Stimulated activated CD8-positive, alpha-beta memory T cell treated with anti-CD3 and anti-CD28 coated beads, Interleukin-15, amount 100 ng/mL, for 1 hour (primary cell): ENCODE measurements around the gene SLC17A8.
"Not testable (repeated sequence)": the region's sequence is repeated elsewhere in the genome, so short reads cannot be mapped to it uniquely, and the experiment has no call there.

ENCODE experiments used
- DNase-seq: peaks from one replicate; pipeline ENCODE4 v3.0.0-alpha.2; 2020; ENCODE audit warnings: low read depth

The SLC17A8 gene

GRCh38 chr12:100427078-100427477 is 70.2 kb downstream of the SLC17A8 start:
- no peak for DNase-seq

- not testable (repeated sequence) for DNase-seq
Measured at GRCh38 chr12:100430251-100430650, 73.4 kb downstream of the SLC17A8 start.

GRCh38 chr12:100433701-100434100 is 76.8 kb downstream of the SLC17A8 start:
- no peak for DNase-seq

- DNase-seq: no peak
Measured at GRCh38 chr12:100434177-100434576, 77.3 kb downstream of the SLC17A8 start.

- DNase-seq: no peak
Measured at GRCh38 chr12:100435957-100436356, 79.1 kb downstream of the SLC17A8 start.

GRCh38 chr12:100437038-100437841 is 80.4 kb downstream of the SLC17A8 start:
- DNase-seq: no peak

GRCh38 chr12:100439797-100440196 is 82.9 kb downstream of the SLC17A8 start:
- no peak for DNase-seq

- no peak for DNase-seq
Measured at GRCh38 chr12:100442403-100442802, 85.5 kb downstream of the SLC17A8 start.

- DNase-seq: no peak
Measured at GRCh38 chr12:100443434-100443833, 86.6 kb downstream of the SLC17A8 start.

GRCh38 chr12:100445081-100445481 is 88.2 kb downstream of the SLC17A8 start:
- DNase-seq: no peak

- DNase-seq: no peak
Measured at GRCh38 chr12:100447381-100447780, 90.5 kb downstream of the SLC17A8 start.

GRCh38 chr12:100448656-100449055 is 91.8 kb downstream of the SLC17A8 start:
- DNase-seq: no peak

GRCh38 chr12:100450735-100451134 is 93.9 kb downstream of the SLC17A8 start:
- DNase-seq: no peak

GRCh38 chr12:100453951-100454350 is 97.1 kb downstream of the SLC17A8 start:
- no peak for DNase-seq

GRCh38 chr12:100455896-100456295 is 99.0 kb downstream of the SLC17A8 start:
- DNase-seq: no peak

GRCh38 chr12:100458191-100458590 is 101.3 kb downstream of the SLC17A8 start:
- DNase-seq: no peak

GRCh38 chr12:100460702-100461101 is 103.8 kb downstream of the SLC17A8 start:
- DNase-seq: no peak

GRCh38 chr12:100461330-100461973 is 104.6 kb downstream of the SLC17A8 start:
- no peak for DNase-seq

- no peak for DNase-seq
Measured at GRCh38 chr12:100463661-100464060, 106.8 kb downstream of the SLC17A8 start.

- DNase-seq: no peak
Measured at GRCh38 chr12:100464529-100464928, 107.7 kb downstream of the SLC17A8 start.

GRCh38 chr12:100468126-100468525 is 111.3 kb downstream of the SLC17A8 start:
- no peak for DNase-seq
